GM23248 (cell line): Measurements from ENCODE around the gene SFXN2.

ENCODE experiments used
- EZH2 ChIP-seq: fragments of 200-600 bp; sonication (generic); IDR thresholded peaks from 2 replicates; pipeline ENCODE4 v1.6.1; 2018; ENCODE audit warnings: antibody characterized with exemption, mild to moderate bottlenecking; ENCODE audit not compliant: insufficient read depth, poor library complexity, severe bottlenecking
- EZH2phosphoT487 ChIP-seq: fragments of 200-600 bp; sonication (generic); IDR thresholded peaks from 2 replicates; pipeline ENCODE4 v1.6.1; 2018; ENCODE audit warnings: antibody characterized with exemption, moderate library complexity, mild to moderate bottlenecking, low read depth; ENCODE audit not compliant: insufficient read depth

DNA sequence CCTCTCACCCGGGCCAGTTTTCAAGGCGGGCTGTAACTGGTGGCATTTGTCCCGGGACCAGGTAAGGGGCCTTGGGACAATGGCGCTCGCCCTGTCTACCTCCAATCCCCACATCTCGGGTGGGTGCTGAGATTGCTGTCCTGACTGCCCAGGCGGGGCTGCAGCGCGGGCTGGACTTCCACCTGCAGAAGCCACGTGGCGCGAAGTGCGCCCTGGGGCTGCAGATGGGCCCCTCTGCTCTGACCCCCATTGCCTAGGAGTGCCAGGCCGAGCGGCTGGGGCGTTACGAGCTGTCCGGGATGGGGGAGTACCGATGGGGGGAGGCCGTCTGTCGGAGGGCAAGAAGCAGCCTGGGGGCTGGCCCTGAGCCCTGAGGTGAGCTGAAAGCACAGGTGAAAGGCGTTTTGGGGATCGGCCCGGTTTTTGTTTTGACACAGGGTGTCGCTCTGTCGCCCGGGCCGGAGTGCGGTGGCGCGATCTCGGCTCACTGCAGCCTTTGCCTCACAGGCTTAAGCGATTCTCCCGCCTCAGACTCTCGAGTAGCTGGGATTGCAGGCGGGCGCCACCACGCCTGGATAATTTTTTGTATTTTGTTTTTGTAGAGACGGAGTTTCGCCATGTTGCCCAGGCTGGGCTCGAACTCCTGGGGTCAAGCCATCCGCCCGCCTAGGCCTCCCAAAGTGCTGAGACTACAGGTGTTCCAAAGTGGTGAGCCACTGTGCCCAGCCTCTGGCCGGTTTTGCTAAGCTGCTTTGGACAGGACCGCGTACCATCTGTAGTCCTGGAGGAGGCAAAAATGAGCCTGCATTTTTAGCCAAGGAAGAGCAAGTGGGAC, at the start of gene SFXN2:
- TF ChIP-seq EZH2 (no peak), EZH2phosphoT487 (no peak)
